Thyroid gland (tissue), 4 donors: Measurements from ENCODE around the gene ANKRD63. TPM values are rescaled to one million over a fixed set of nuclear protein-coding genes. Genes with fewer than 3 reads are reported as not detected.

Source experiments
- DNase-seq, 2 donors: peaks; one replicate each; pipeline ENCODE4 v3.0.0-alpha.2; 2019
- H3K27ac ChIP-seq, 3 donors: fragments of 200-600 bp; sonication (generic); 1 replicate in 2 of 3; 2 replicates in 1 of 3; pipeline ENCODE4 v1.5.1; 2016 to 2019; ENCODE audit warnings: mild to moderate bottlenecking in 1 of 3, moderate library complexity in 1 of 3
- H3K27me3 ChIP-seq: fragments of 200-600 bp; sonication (generic); one replicate; pipeline ENCODE4 v1.5.1; 2019
- H3K36me3 ChIP-seq, 2 donors: fragments of 200-600 bp; sonication (generic); one replicate each; pipeline ENCODE4 v1.5.1; 2016 to 2019
- H3K4me1 ChIP-seq, 2 donors: fragments of 200-600 bp; sonication (generic); one replicate each; pipeline ENCODE4 v1.5.1; 2017 to 2019
- H3K4me3 ChIP-seq, 3 donors: fragments of 200-600 bp; sonication (generic); replicated peaks in 1 of 3; 1 replicate in 2 of 3; 2 replicates in 1 of 3; pipeline ENCODE4 v1.5.1; 2016; ENCODE audit warnings: mild to moderate bottlenecking in 1 of 3
- H3K9me3 ChIP-seq: fragments of 200-600 bp; sonication (generic); one replicate; pipeline ENCODE4 v1.5.1; 2017
- POLR2A ChIP-seq, 2 donors: fragments of 450-650 bp; IDR thresholded peaks; one replicate each; pipeline ENCODE4 v1.6.1; 2017; ENCODE audit warnings: antibody characterized with exemption in 2 of 2, mild to moderate bottlenecking in 2 of 2, moderate library complexity in 1 of 2
- WGBS, 2 donors: methylation state at CpG; one replicate each; pipeline ENCODE4 v1.1.5; 2017; 5-methylcytosine and 5-hydroxymethylcytosine counted together
- intact Hi-C: fragments of 100-400 bp; cut with DNase I; formaldehyde crosslinking; loops from one replicate; pipeline ENCODE4 v1.15.1; 2023
- total RNA-seq, 4 donors: library from RNA; depleted of rRNA; stranded (reverse); fragments of >200 nt; gene quantifications; one replicate each; pipeline ENCODE4 v1.2.3, GENCODE V29; 2016
- TF ChIP-seq, protein P1 (sequence below), 6 experiments: fragments of 200-600 bp in 3 of 6; fragments of 450-650 bp in 3 of 6; sonication (generic) in 3 of 6; IDR thresholded peaks; one replicate each; pipeline ENCODE4 v1.5.1; 2016 to 2019; ENCODE audit warnings: antibody characterized with exemption in 6 of 6, mild to moderate bottlenecking in 2 of 6, inconsistent platforms in 1 of 6, moderate library complexity in 1 of 6

ANKRD63 gene
- total RNA-seq, 4 donors from 2014 or later, result 2.1 TPM; not detected in 3

GRCh38 chr15:40314723-40315276 is 31.9 kb upstream of the ANKRD63 start:
- intact Hi-C loops, result no loop called here
- 79 to 88% methylated on average over 4 of the region's 4 CpGs for WGBS, 2 donors

DNA sequence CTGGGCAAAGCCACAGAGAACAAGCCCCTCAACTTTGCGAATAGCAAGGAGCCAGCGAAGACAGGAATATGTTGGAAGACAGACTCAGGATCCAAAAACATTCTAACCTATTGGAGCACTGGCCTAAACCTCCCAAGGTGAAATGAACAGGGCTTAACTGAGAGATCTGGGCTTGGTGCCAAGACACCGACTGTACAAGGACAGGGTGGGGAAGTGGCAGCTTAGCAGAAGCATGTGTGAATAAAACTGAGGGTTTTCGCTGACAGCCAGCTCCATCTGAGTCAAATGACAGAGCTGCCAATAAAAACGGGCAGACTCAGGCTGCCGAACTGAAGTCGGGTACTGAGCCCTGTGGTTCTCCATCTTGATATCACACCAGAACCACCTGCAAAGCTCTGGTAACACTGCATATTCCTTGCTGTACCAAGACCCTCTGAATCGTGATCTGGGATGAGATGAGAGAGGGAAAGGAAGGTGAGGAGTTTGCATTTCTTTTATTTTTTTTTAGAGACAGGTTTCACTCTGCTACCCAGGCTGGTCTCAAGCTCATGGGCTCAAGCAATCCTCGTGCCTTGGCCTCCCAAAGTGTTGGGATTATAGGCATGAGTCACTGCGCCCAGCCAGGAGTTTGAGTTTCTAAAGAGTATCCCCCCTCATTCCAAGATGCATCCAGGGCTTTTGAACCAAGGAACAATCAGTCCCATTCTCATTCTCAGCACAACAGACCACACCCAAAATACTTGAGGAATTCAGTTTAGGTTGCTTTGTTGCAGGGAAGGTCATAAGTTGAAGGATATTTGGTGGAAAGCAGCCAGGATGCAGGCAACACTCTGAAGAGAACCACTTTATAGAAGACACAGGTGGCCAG is 30.9 kb upstream of the ANKRD63 start:
- TF ChIP-seq, protein P1, sequence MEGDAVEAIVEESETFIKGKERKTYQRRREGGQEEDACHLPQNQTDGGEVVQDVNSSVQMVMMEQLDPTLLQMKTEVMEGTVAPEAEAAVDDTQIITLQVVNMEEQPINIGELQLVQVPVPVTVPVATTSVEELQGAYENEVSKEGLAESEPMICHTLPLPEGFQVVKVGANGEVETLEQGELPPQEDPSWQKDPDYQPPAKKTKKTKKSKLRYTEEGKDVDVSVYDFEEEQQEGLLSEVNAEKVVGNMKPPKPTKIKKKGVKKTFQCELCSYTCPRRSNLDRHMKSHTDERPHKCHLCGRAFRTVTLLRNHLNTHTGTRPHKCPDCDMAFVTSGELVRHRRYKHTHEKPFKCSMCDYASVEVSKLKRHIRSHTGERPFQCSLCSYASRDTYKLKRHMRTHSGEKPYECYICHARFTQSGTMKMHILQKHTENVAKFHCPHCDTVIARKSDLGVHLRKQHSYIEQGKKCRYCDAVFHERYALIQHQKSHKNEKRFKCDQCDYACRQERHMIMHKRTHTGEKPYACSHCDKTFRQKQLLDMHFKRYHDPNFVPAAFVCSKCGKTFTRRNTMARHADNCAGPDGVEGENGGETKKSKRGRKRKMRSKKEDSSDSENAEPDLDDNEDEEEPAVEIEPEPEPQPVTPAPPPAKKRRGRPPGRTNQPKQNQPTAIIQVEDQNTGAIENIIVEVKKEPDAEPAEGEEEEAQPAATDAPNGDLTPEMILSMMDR (IDR thresholded peaks at IDR 0.05), result no peak
- no peak for TF ChIP-seq POLR2A (IDR thresholded peaks at IDR 0.05)
- Histone ChIP-seq H3K27ac (no peak overlapping the region), H3K27me3 (no peaks in the 10 kb centered on the region), H3K4me3 (no peak overlapping the region), H3K9me3 (no peaks in the 10 kb centered on the region), H3K36me3 (no peaks in the 10 kb centered on the region), H3K4me1 (peaks cover 3 to 8% of the 10 kb centered on the region in 2 donors)
- DNase-seq, result peak; percentile 95 to 97
- intact Hi-C loops, result no loop called here
- WGBS, 2 donors, result 23 to 24% methylated on average over 10 of the region's 10 CpGs

More at GRCh38 chr15:40314723-40315276, 31.9 kb upstream of the ANKRD63 start:
- no peak for DNase-seq
- Histone ChIP-seq H3K4me1 (peaks cover 3 to 8% of the 10 kb centered on the region in 2 donors), H3K9me3 (no peaks in the 10 kb centered on the region), H3K36me3 (no peaks in the 10 kb centered on the region), H3K4me3 (no peak overlapping the region), H3K27me3 (no peaks in the 10 kb centered on the region), H3K27ac (no peak overlapping the region)
- TF ChIP-seq POLR2A (IDR thresholded peaks at IDR 0.05), result no peak
- TF ChIP-seq, protein P1 (IDR thresholded peaks at IDR 0.05), result no peak

GRCh38 chr15:40312370-40313158 is 29.7 kb upstream of the ANKRD63 start:
- no peak for DNase-seq
- intact Hi-C loops, result no loop called here
- Histone ChIP-seq H3K27me3 (no peaks in the 10 kb centered on the region), H3K27ac (no peak overlapping the region), H3K4me1 (peaks cover 3 to 8% of the 10 kb centered on the region in 2 donors), H3K36me3 (no peaks in the 10 kb centered on the region), H3K4me3 (no peak overlapping the region), H3K9me3 (no peaks in the 10 kb centered on the region)
- no peak for TF ChIP-seq POLR2A (IDR thresholded peaks at IDR 0.05)
- TF ChIP-seq, protein P1 (IDR thresholded peaks at IDR 0.05), result no peak
- 83 to 95% methylated on average over 8 to 10 of the region's 10 CpGs for WGBS, 2 donors

- Histone ChIP-seq H3K27me3 (no peaks in the 10 kb centered on the region), H3K36me3 (no peaks in the 10 kb centered on the region), H3K4me1 (peaks cover 3 to 8% of the 10 kb centered on the region in 2 donors), H3K9me3 (no peaks in the 10 kb centered on the region), H3K4me3 (no peak overlapping the region), H3K27ac (no peak overlapping the region)
- WGBS, 2 donors, result 58 to 72% methylated on average over 3 of the region's 3 CpGs
- TF ChIP-seq, protein P1 (IDR thresholded peaks at IDR 0.05), result no peak
- no peak for DNase-seq
- intact Hi-C loops, result no loop called here
Measured at GRCh38 chr15:40310993-40311392, 28.1 kb upstream of the ANKRD63 start.
